HEK293 (cell line): ENCODE results near the gene RIPK4.

ENCODE experiments used
- CTCF ChIP-seq: fragments of 450-650 bp; formaldehyde crosslinking; IDR thresholded peaks from 2 replicates; pipeline ENCODE4 v1.5.1; 2016; ENCODE audit warnings: missing biosample characterization, missing genetic modification characterization
- TCF7L2 ChIP-seq: IDR thresholded peaks from 2 replicates; pipeline ENCODE4 v1.6.1; 2011; ENCODE audit warnings: low read depth, mild to moderate bottlenecking, inconsistent platforms, low read length, moderate library complexity, borderline replicate concordance
- ZNF366 ChIP-seq: fragments of 450-650 bp; formaldehyde crosslinking; conservative IDR thresholded peaks from 2 replicates; pipeline ENCODE4 v1.5.1; 2016; ENCODE audit warnings: missing biosample characterization, missing genetic modification characterization
- ZNF416 ChIP-seq: fragments of 450-650 bp; formaldehyde crosslinking; IDR thresholded peaks from 2 replicates; pipeline ENCODE4 v1.5.1; 2016; ENCODE audit warnings: missing biosample characterization, missing genetic modification characterization
- ZNF561 ChIP-seq: fragments of 450-650 bp; IDR thresholded peaks from 2 replicates; pipeline ENCODE4 v1.5.1; 2018; ENCODE audit warnings: missing biosample characterization, missing genetic modification characterization, borderline replicate concordance

GRCh38 chr21:41792711-41793110 lies 25.9 kb upstream of the RIPK4 start:
- TF ChIP-seq ZNF416 (tag by site-specific recombination) (no peak), TCF7L2 (no peak), ZNF561 (no peak), CTCF (tag by site-specific recombination) (no peak), ZNF366 (tag by site-specific recombination) (no peak)
